NCI-H1092 treated with DMSO at 0.1 percent for 48 hours (cell line): ENCODE data around the gene SERPINC1.
"Not testable (repeated sequence)": the region's sequence is repeated elsewhere in the genome, so short reads cannot be mapped to it uniquely, and the experiment has no call there.

Source experiments
- DNase-seq: peaks from one replicate; lab custom pipeline; 2025; lab: John Stamatoyannopoulos, UW

Gene SERPINC1

DNA sequence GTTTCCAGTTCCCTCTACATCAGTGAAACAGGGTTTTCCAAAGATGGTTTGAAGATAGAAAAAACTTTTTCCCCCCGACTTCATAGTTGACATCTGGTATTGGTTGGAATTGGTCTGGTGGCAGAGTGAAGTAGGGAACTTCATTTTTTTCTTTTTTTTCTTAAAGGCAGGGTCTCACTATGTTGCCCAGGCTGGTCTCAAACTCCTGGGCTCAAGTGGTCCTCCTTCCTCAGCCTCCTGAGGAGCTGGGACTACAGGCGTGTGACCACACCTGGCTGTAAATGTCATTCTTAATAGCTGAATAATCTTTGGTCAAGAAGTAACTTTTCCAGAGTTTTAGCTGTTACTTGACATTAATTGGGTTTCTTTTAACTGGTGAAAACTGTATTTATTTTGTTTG, 27.2 kb downstream of the SERPINC1 start:
- no peak for DNase-seq

GRCh38 chr1:173888749-173889148, 28.4 kb downstream of the SERPINC1 start:
- no peak for DNase-seq

- no peak for DNase-seq
Measured at GRCh38 chr1:173887627-173888026, 29.5 kb downstream of the SERPINC1 start.

DNA sequence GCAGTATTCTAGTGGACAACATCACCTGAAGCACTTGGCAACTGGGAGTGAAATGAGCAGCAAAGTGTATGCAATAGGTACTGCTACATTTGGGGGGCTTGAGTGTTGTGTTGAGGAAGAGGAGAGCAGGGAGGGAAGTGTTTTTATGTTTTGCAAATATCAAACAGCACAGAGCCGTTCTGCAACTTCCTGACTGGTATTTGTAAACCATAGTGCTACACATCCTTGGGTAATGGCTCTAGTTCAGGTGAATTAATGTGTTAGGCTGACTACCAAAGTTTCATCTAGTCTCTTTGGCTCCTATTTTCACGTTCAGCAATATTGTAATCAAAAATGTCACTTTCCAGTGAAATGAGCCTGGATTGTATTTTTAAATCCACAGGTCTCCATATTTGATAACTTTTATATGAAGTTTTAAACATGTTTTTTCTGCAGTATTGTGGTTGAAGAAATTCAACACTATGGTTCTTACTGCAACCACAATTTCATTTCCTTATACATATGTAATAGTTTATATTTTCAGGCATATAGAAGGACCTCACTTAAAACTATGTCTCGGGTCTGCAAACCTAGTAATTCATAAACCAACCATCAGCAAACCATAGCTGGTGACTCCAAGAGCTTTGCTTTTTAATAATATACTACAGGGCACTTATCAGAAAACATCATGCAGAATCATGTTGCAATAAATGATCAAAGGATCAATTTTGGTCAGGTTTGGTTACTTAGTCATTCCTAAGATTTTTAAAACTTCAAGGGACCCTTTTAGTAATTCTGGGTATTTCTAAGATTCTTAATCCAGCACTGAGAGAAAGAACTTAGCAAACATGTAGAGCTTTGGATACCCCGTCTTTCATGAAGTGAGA, 30.1 kb downstream of the SERPINC1 start:
- no peak for DNase-seq

DNA sequence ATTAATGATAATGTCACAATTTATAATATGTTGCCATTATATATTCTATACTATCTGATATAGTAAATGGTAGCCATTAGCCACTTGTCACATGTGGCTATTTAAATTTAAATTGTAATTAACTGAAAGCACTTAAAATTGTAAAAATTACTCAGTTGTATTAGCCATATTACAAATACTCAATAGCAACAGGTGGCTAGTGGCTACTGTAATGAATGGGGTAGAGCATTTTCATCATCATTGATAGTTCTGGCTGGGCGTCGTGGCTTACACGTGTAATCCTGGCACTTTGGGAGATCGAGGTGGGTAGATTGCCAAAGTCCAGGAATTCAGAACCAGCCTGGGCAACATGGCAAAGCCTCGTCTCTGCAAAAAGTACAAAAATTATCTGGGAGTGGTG, 32.4 kb downstream of the SERPINC1 start:
- DNase-seq: no peak

- not testable (repeated sequence) for DNase-seq
Measured at GRCh38 chr1:173881117-173881516, 36.0 kb downstream of the SERPINC1 start.

DNA sequence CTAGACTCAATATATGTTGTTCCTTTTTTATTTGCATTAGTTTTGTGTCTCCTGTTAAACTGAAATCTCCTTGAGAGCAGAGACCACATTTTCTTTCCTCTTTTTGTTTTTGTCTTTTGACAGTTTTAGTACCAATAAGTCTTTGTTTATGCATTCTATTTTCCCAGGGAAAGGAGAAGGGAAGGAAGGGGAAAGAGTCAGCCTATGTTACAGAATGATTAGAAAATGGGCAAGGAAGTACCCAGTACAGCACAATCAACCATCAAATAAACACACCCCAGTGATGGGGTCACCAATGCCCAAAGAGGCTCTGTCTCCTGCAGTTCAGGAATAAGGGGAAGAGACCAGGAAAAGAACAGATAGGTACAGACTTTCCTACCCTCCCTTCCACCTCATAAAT, 38.9 kb downstream of the SERPINC1 start:
- DNase-seq: no peak

- DNase-seq: no peak
Measured at GRCh38 chr1:173876732-173877131, 40.4 kb downstream of the SERPINC1 start.

DNA sequence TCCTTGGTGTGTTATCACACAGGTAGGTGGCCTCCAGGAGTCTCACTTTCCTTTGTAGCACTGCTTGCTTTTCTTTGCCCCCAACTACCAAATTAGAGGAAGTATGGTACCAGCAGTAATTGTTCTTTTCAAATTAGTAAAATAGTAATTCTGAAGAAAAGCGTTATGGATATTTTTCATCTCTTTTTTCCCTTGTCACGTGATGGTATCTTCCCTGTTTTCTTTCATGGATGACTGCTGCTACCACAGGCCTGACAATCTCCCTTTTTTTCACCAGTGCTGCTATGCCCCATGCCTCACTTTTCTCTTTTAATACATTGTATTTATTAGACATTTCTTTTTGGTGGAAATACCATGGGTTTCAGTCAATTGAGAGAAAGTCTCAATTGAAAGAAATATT, 45.6 kb downstream of the SERPINC1 start:
- no peak for DNase-seq

DNA sequence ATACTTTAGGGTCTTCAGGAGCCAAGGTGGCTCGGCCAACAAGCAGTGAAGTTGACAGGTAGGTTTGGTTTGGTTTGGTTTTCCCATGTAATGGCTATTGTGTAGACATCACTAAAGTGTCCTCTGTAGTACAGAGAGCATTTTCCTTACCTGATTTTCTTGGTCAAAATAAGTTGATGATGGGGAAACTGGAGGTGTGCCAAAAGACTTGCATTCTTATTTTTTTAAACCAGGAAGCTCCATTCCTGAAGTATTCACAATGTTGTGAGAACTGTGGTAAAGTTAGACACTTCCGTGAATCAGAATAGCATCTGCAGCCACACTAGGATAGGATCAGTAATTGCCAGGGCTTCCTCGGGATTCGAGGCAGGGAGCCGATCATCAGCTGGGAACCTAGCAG, 46.0 kb downstream of the SERPINC1 start:
- no peak for DNase-seq

GRCh38 chr1:173870252-173871075, 46.7 kb downstream of the SERPINC1 start:
- no peak for DNase-seq

GRCh38 chr1:173869021-173869359, 48.1 kb downstream of the SERPINC1 start:
- DNase-seq: no peak

GRCh38 chr1:173868266-173869020, 48.7 kb downstream of the SERPINC1 start, which contains the start of gene ZBTB37:
Gene ZBTB37, plus strand, starts transcription at chr1:173868380. Its CDS starts 1,846 bp downstream, at chr1:173870226.
- peak; percentile 91 for DNase-seq

DNA sequence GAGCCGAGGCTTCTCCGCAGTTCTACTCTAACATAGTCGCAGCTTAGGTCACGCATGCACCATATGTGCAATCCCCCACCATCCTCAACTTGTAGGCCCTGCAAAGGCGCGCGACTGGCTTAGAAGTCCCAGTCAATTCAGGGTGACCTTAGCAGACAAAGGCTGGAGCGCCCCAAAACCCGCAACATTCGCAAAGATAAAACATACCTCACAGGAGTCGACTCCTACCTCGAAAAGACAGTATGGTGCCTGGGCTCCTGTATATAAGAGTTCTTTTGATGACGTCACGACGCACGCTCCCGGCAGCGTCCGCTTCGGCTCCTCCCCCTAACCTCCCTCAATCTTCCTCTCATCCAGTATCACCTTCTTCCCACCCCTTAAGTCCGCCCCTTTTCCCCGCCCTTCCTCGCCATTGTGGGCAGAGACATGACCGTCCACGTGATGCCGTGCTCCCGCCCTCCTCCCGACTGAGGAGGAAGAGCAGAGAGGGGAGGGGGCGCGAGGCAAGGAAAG, 49.3 kb downstream of the SERPINC1 start, which contains the start of gene GAS5:
GAS5 (minus strand) TSS at position 237 of the 513 bp plus-strand sequence.
- DNase-seq: peak; percentile 100

DNA sequence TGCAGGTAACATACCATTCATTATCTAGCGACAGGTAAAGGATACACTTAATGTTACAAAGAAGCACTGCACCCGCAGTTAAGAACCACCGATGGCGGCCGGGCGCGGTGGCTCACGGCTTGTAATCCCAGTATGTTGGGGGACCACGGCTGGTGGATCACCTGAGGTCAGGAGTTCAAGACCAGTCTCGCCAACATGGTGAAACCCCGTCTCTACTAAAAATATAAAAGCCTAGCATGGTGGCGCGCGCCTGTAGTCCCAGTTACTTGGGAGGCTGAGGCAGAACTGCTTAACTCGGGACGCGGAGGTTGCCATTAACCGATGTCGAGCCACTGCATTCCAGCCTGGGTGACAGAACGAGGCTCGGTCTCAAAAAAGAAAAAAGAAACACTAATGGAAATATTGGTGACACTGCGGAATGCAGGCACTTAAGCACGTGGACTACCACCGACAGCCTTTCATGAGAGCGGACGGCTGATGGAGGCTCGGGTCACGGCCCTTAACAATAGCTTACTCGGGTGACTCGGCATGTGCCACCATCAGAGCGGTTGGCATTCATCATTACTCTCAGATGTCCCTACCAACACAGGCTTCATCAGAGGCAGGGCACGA, 49.9 kb downstream of the SERPINC1 start:
- DNase-seq: no peak

- no peak for DNase-seq
Measured at GRCh38 chr1:173866413-173867115, 50.6 kb downstream of the SERPINC1 start.

DNA sequence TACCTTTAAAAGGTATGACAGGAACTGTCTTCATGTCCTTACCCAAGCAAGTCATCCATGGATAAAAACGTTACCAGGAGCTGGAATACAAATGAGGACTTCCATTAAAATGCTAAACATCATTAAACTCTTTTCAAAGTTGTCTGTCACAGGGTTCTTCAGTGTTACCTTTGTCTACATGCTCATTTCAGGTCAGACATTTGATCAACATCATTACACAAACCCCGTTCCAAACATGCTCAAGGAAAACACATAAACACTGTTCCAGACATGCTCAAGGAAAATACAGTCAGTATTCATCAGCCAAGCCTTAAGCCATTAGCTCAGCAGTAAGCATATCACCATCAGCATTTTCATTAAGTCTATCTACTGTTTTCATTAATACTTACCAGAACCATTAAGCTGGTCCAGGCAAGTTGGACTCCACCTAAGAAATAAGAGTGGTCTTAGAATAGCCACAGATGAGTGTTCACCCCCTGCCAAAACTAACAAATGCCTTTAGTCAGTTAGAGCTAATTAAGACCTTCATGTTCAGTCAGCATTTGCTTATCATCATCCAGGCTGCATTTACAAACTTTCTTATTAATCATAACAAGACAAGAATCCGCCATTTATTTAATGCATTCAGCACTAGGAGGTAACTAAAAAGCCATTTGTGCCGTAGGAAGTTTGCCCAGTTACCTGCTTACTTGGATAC, 51.5 kb downstream of the SERPINC1 start:
- DNase-seq: no peak

DNA sequence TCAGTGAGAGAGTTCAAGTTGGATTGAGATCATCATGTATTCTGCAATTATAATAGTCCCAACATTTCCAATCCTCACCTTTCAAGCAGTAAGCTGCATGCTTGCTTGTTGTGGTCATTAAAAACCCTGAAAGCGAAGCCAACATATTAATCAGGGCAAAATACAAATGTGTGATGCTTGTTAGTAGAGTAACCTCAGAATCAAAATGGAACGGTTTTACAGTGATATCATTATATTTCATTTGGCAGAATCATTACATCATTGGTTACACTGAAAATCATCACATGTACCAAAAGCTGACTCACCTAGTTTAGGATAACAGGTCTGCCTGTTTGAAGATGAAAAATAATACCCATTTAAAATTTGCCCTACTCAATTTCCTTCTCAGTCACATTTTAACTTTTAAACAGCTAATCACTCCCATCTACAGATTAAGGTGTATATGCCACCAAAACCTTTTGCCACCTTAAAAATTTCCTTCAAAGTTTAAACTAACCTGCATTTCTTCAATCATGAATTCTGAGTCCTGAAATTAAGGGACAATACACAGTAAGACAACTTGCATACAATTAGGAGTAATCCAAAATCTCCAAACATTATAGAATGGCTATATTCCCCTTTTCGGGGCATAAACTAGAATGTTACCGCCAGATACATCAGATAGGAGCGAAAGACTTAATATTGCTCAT, 52.8 kb downstream of the SERPINC1 start:
- no peak for DNase-seq
